Measurements from ENCODE around the gene ETHE1. TPM values are rescaled to one million over a fixed set of nuclear protein-coding genes. Genes with fewer than 3 reads are reported as not detected.

Gene ETHE1
- polyA plus RNA-seq, 1 donor from 2014 or later = 40.9 TPM

GRCh38 chr19:43507880-43508279 lies 19.1 kb downstream of the ETHE1 start:
- Histone ChIP-seq H3K36me3 (ENCODE audit: insufficient read depth, low read length) (no peaks in the 10 kb centered on the region), H4K20me1 (ENCODE audit: insufficient read depth) (no peaks in the 10 kb centered on the region), H3K9me2 (ENCODE audit: insufficient read depth, low read length) (no peaks in the 10 kb centered on the region), H3K4me2 (ENCODE audit: low read length) (no peak overlapping the region), H3F3A (ENCODE audit: insufficient read depth, low read length, poor library complexity, severe bottlenecking) (no peaks in the 10 kb centered on the region), H3K27ac (ENCODE audit: low read length) (no peak overlapping the region), H3K4me3 (ENCODE audit: low read length) (no peak overlapping the region), H3K79me2 (replicated peaks; ENCODE audit: insufficient read depth, low read length) (no peaks in the 10 kb centered on the region), H2AFZ (ENCODE audit: low read depth, low read length) (no peak overlapping the region), H3K9me3 (ENCODE audit: low read length) (no peaks in the 10 kb centered on the region), H3K9ac (ENCODE audit: low read length) (no peak overlapping the region), H3K27me3 (ENCODE audit: insufficient read depth, low read depth, low read length) (peaks cover 5% of the 10 kb centered on the region)
- TF ChIP-seq MXI1 (conservative IDR thresholded peaks at IDR 0.05; ENCODE audit: poor library complexity, severe bottlenecking) (no peak), POLR2AphosphoS5 (IDR thresholded peaks at IDR 0.05) (no peak), RAD21 (conservative IDR thresholded peaks at IDR 0.05) (no peak), SMC3 (conservative IDR thresholded peaks at IDR 0.05; ENCODE audit: poor library complexity) (no peak)

GRCh38 chr19:43506629-43507028 lies 20.4 kb downstream of the ETHE1 start:
- no peaks in the 10 kb centered on the region for H4K20me1 ChIP-seq (ENCODE audit: insufficient read depth)
- no peaks in the 10 kb centered on the region for H3K9me2 ChIP-seq (ENCODE audit: insufficient read depth, low read length)
- H3K27ac ChIP-seq (ENCODE audit: low read length) = no peak overlapping the region
- no peaks in the 10 kb centered on the region for H3K79me2 ChIP-seq (replicated peaks; ENCODE audit: insufficient read depth, low read length)
- TF ChIP-seq TAF1 (IDR thresholded peaks at IDR 0.05; ENCODE audit: low read depth) (no peak), POLR2AphosphoS5 (IDR thresholded peaks at IDR 0.05) (no peak), SMC3 (conservative IDR thresholded peaks at IDR 0.05; ENCODE audit: poor library complexity) (no peak), RAD21 (conservative IDR thresholded peaks at IDR 0.05) (no peak), EP300 (conservative IDR thresholded peaks at IDR 0.05; ENCODE audit: poor library complexity, severe bottlenecking) (no peak), REST (IDR thresholded peaks at IDR 0.05; ENCODE audit: borderline replicate concordance) (no peak), MXI1 (conservative IDR thresholded peaks at IDR 0.05; ENCODE audit: poor library complexity, severe bottlenecking) (no peak), CTCF (IDR thresholded peaks at IDR 0.05; ENCODE audit: poor library complexity, severe bottlenecking) (no peak), EZH2 (IDR thresholded peaks at IDR 0.05; ENCODE audit: borderline replicate concordance, insufficient read depth, low read length, poor library complexity, severe bottlenecking) (no peak)
- no peaks in the 10 kb centered on the region for H3K36me3 ChIP-seq (ENCODE audit: insufficient read depth, low read length)
- H3K9ac ChIP-seq (ENCODE audit: low read length) = no peak overlapping the region
- no peak overlapping the region for H2AFZ ChIP-seq (ENCODE audit: low read depth, low read length)
- no peak overlapping the region for H3K4me2 ChIP-seq (ENCODE audit: low read length)
- peaks cover 5% of the 10 kb centered on the region for H3K27me3 ChIP-seq (ENCODE audit: insufficient read depth, low read depth, low read length)
- H3K4me3 ChIP-seq (ENCODE audit: low read length) = no peak overlapping the region
- H3K9me3 ChIP-seq (ENCODE audit: low read length) = no peaks in the 10 kb centered on the region
- no peaks in the 10 kb centered on the region for H3F3A ChIP-seq (ENCODE audit: insufficient read depth, low read length, poor library complexity, severe bottlenecking)

- Histone ChIP-seq H3K79me2 (replicated peaks; ENCODE audit: insufficient read depth, low read length) (no peaks in the 10 kb centered on the region), H3K4me3 (ENCODE audit: low read length) (no peak overlapping the region), H3K9me2 (ENCODE audit: insufficient read depth, low read length) (no peaks in the 10 kb centered on the region), H4K20me1 (ENCODE audit: insufficient read depth) (no peaks in the 10 kb centered on the region), H3K4me2 (ENCODE audit: low read length) (no peak overlapping the region), H3K36me3 (ENCODE audit: insufficient read depth, low read length) (no peaks in the 10 kb centered on the region), H2AFZ (ENCODE audit: low read depth, low read length) (no peak overlapping the region), H3K27me3 (ENCODE audit: insufficient read depth, low read depth, low read length) (peaks cover 5% of the 10 kb centered on the region), H3K9ac (ENCODE audit: low read length) (no peak overlapping the region), H3K27ac (ENCODE audit: low read length) (no peak overlapping the region), H3F3A (ENCODE audit: insufficient read depth, low read length, poor library complexity, severe bottlenecking) (no peaks in the 10 kb centered on the region), H3K9me3 (ENCODE audit: low read length) (no peaks in the 10 kb centered on the region)
- TF ChIP-seq EZH2 (IDR thresholded peaks at IDR 0.05; ENCODE audit: borderline replicate concordance, insufficient read depth, low read length, poor library complexity, severe bottlenecking) (no peak), RAD21 (conservative IDR thresholded peaks at IDR 0.05) (no peak), TAF1 (IDR thresholded peaks at IDR 0.05; ENCODE audit: low read depth) (no peak), REST (IDR thresholded peaks at IDR 0.05; ENCODE audit: borderline replicate concordance) (no peak), CTCF (IDR thresholded peaks at IDR 0.05; ENCODE audit: poor library complexity, severe bottlenecking) (no peak), POLR2AphosphoS5 (IDR thresholded peaks at IDR 0.05) (no peak), MXI1 (conservative IDR thresholded peaks at IDR 0.05; ENCODE audit: poor library complexity, severe bottlenecking) (no peak), SMC3 (conservative IDR thresholded peaks at IDR 0.05; ENCODE audit: poor library complexity) (no peak), EP300 (conservative IDR thresholded peaks at IDR 0.05; ENCODE audit: poor library complexity, severe bottlenecking) (no peak)
Measured at GRCh38 chr19:43505941-43506340, 21.1 kb downstream of the ETHE1 start.
